Lung (tissue), 12 donors: Measurements from ENCODE around the gene ACAN. TPM values are rescaled to one million over a fixed set of nuclear protein-coding genes. Genes with fewer than 3 reads are reported as not detected.
A peak's percentile ranks its signal among the peaks of the same experiment; 100 is the strongest.

Experiments
- ATAC-seq: fragments of 200-7000 bp; cut with Tn5 transposase; one replicate; pipeline ENCODE4 v1.9.1; 2020; ENCODE audit warnings: moderate number of reproducible peaks; ENCODE audit not compliant: insufficient read depth, low FRiP score
- DNase-seq, 3 donors: peaks; one replicate each; pipeline ENCODE4 v3.0.0-alpha.2; 2013 to 2017
- H3K27ac ChIP-seq, 2 donors: one replicate each; pipeline ENCODE4 v1.5.1; 2013; ENCODE audit warnings: mild to moderate bottlenecking in 2 of 2, moderate library complexity in 2 of 2, control low read depth in 1 of 2, inconsistent platforms in 1 of 2, low read depth in 1 of 2, low read length in 1 of 2
- H3K27me3 ChIP-seq, 3 donors: one replicate each; pipeline ENCODE4 v1.5.1; 2013; ENCODE audit warnings: low read length in 2 of 3; ENCODE audit not compliant: control insufficient read depth in 3 of 3, insufficient read depth in 3 of 3
- H3K36me3 ChIP-seq, 4 donors: one replicate each; pipeline ENCODE4 v1.5.1; 2013; ENCODE audit warnings: low read length in 4 of 4, mild to moderate bottlenecking in 1 of 4, moderate library complexity in 1 of 4; ENCODE audit not compliant: control insufficient read depth in 4 of 4, insufficient read depth in 4 of 4
- H3K4me1 ChIP-seq, 5 donors: one replicate each; pipeline ENCODE4 v1.5.1; 2013; ENCODE audit warnings: low read length in 5 of 5, mild to moderate bottlenecking in 2 of 5, moderate library complexity in 1 of 5; ENCODE audit not compliant: control insufficient read depth in 5 of 5, insufficient read depth in 5 of 5
- H3K4me3 ChIP-seq: one replicate; pipeline ENCODE4 v1.5.1; 2013; ENCODE audit warnings: mild to moderate bottlenecking, control low read depth, moderate library complexity
- H3K9ac ChIP-seq, 2 donors: one replicate each; pipeline ENCODE4 v1.5.1; 2013; ENCODE audit warnings: low read length in 2 of 2, control low read depth in 1 of 2; ENCODE audit not compliant: insufficient read depth in 1 of 2
- H3K9me3 ChIP-seq, 4 donors: one replicate each; pipeline ENCODE4 v1.5.1; 2013; ENCODE audit warnings: low read length in 3 of 4, mild to moderate bottlenecking in 1 of 4, moderate library complexity in 1 of 4; ENCODE audit not compliant: control insufficient read depth in 4 of 4, insufficient read depth in 3 of 4
- CTCF ChIP-seq: IDR thresholded peaks from 2 replicates; pipeline ENCODE4 v1.5.1; 2012; ENCODE audit warnings: mild to moderate bottlenecking; ENCODE audit errors: control extremely low read depth, extremely low read depth
- WGBS, 2 donors: extraction: QIAGEN DNeasy Blood & Tissue Kit; methylation state at CpG; one replicate each; pipeline ENCODE4 v1.1.7; 2013; 5-methylcytosine and 5-hydroxymethylcytosine counted together
- polyA plus RNA-seq, 2 donors: library from polyadenylated mRNA; stranded (reverse); fragments of 200-250 nt; gene quantifications; one replicate each; pipeline ENCODE4 v1.2.1, GENCODE V29; 2013
- total RNA-seq, 2 donors: library from RNA; depleted of rRNA in 1 of 2; stranded (reverse); fragments of >200 nt in 1 of 2; gene quantifications; one replicate each; pipeline ENCODE4 v1.2.1, GENCODE V29; 2014 to 2021
- donor health status: control.
- donor health status: control.
- donor health status: Bipolar disorder and iron deficiency.
- donor health status: healthy.
- donor health status: DM: yes; HTN: yes; CAD: no.

ACAN gene
- total and polyA plus RNA-seq, 4 donors = 0.50 to 5.2 (median 0.85) TPM

GRCh38 chr15:88908697-88909621, 105.7 kb downstream of the ACAN start:
- peak overlapping the region in 1 of 2 donors; percentile 27 for H3K27ac ChIP-seq
- peaks cover 0 to 29% (median 20%) of the 10 kb centered on the region in 4 donors for H3K36me3 ChIP-seq
- no peaks in the 10 kb centered on the region for H3K9me3 ChIP-seq
- ATAC-seq = no peak
- DNase-seq = no peak
- no peaks in the 10 kb centered on the region for H3K27me3 ChIP-seq
- no peak for TF ChIP-seq CTCF
- H3K4me3 ChIP-seq = no peak overlapping the region
- WGBS, 2 donors = 93 to 94% methylated on average over 16 of the region's 16 CpGs
- peaks cover 0 to 12% (median 7%) of the 10 kb centered on the region in 5 donors for H3K4me1 ChIP-seq
- H3K9ac ChIP-seq = no peak overlapping the region

- H3K27me3 ChIP-seq = no peaks in the 10 kb centered on the region
- no peak for ATAC-seq
- H3K4me3 ChIP-seq = no peak overlapping the region
- H3K9me3 ChIP-seq = no peaks in the 10 kb centered on the region
- TF ChIP-seq CTCF = no peak
- H3K9ac ChIP-seq = no peak overlapping the region
- H3K27ac ChIP-seq = peak overlapping the region in 1 of 2 donors; percentile 38
- peaks cover 0 to 25% (median 17%) of the 10 kb centered on the region in 4 donors for H3K36me3 ChIP-seq
- DNase-seq = no peak
- 83 to 88% methylated on average over 12 of the region's 12 CpGs for WGBS, 2 donors
- H3K4me1 ChIP-seq = peaks cover 0 to 12% (median 7%) of the 10 kb centered on the region in 5 donors
These were observed 107.0 kb downstream of the ACAN start for GRCh38 chr15:88909956-88910831.

- no peak overlapping the region for H3K4me3 ChIP-seq
- H3K27ac ChIP-seq = peak overlapping the region; percentile 51 to 84
- TF ChIP-seq CTCF = no peak
- 64 to 79% methylated on average over 5 of the region's 5 CpGs for WGBS, 2 donors
- peak overlapping the region; percentile 68 to 78 for H3K9ac ChIP-seq
- peak; percentile 15 for ATAC-seq
- H3K9me3 ChIP-seq = no peaks in the 10 kb centered on the region
- DNase-seq = peak; percentile 21 to 44 (median 27)
- peaks cover 0 to 12% (median 7%) of the 10 kb centered on the region in 5 donors for H3K4me1 ChIP-seq
- peaks cover 0 to 18% (median 11%) of the 10 kb centered on the region in 4 donors for H3K36me3 ChIP-seq
- H3K27me3 ChIP-seq = no peaks in the 10 kb centered on the region
These were observed 108.5 kb downstream of the ACAN start for GRCh38 chr15:88911766-88912118.
